Psoas muscle (tissue), 8 donors: Measurements from ENCODE around the gene TGFBR2. TPM values are rescaled to one million over a fixed set of nuclear protein-coding genes. Genes with fewer than 3 reads are reported as not detected.

ENCODE experiments used
- ATAC-seq, 4 donors: fragments of 200-7000 bp; cut with Tn5 transposase; one replicate each; pipeline ENCODE4 v1.9.1; 2020; ENCODE audit warnings: moderate library complexity in 3 of 4, mild to moderate bottlenecking in 2 of 4
- DNase-seq, 2 donors: peaks; one replicate each; pipeline ENCODE4 v3.0.0-alpha.2; 2020
- H3K27ac ChIP-seq: fragments of 200-600 bp; one replicate; pipeline ENCODE4 v1.8.0; 2022
- H3K27me3 ChIP-seq, 3 donors: fragments of 200-600 bp in 1 of 3; one replicate each; pipeline versions ENCODE4 v1.6.1 to v1.8.0; 2013 to 2022; ENCODE audit warnings: low read length in 2 of 3, mild to moderate bottlenecking in 2 of 3, moderate library complexity in 1 of 3; ENCODE audit not compliant: insufficient read depth in 3 of 3
- H3K36me3 ChIP-seq, 2 donors: fragments of 200-600 bp in 1 of 2; one replicate each; pipeline versions ENCODE4 v1.6.1 to v1.8.0; 2013 to 2022; ENCODE audit warnings: low read depth in 1 of 2, mild to moderate bottlenecking in 1 of 2, moderate library complexity in 1 of 2; ENCODE audit not compliant: insufficient read depth in 1 of 2
- H3K4me1 ChIP-seq: fragments of 200-600 bp; one replicate; pipeline ENCODE4 v1.8.0; 2022
- H3K4me3 ChIP-seq: fragments of 200-600 bp; one replicate; pipeline ENCODE4 v1.8.0; 2022; ENCODE audit warnings: mild to moderate bottlenecking
- H3K9me3 ChIP-seq: fragments of 200-600 bp; one replicate; pipeline ENCODE4 v1.8.0; 2022
- WGBS, 3 donors: extraction: QIAGEN DNeasy Blood & Tissue Kit; methylation state at CpG; one replicate each; pipeline versions ENCODE4 v1.1.6 to v1.1.7; 2013; 5-methylcytosine and 5-hydroxymethylcytosine counted together
- intact Hi-C, 2 donors: fragments of 100-400 bp; cut with DNase I; formaldehyde crosslinking; loops; one replicate each; pipeline versions ENCODE4 v1.11.0 to v1.14.2; 2022
- polyA plus RNA-seq, 3 donors: library from polyadenylated mRNA; stranded (reverse); fragments of 200-250 nt; gene quantifications; one replicate each; pipeline ENCODE4 v1.2.3, GENCODE V29; 2013
- total RNA-seq, 4 donors: library from RNA; stranded (reverse); fragmentation: NEBNext Ultra II Directional in 2 of 4; extraction: Animal tissue kit (Norgen Biotek cat#: 25700) in 2 of 4; gene quantifications; one replicate each; pipeline versions ENCODE4 v1.2.1 to v1.2.4, GENCODE V29; 2021 to 2023
- TF ChIP-seq, protein P1 (sequence below): fragments of 200-600 bp; IDR thresholded peaks from one replicate; pipeline ENCODE4 v1.8.0; 2022; ENCODE audit warnings: antibody characterized with exemption
- donor health status: healthy with polysubstance abuse.
- donor health status: DM: no; HTN: no; CAD: no; lungs with moderate emphysema.
- donor health status: Bipolar disorder and iron deficiency.
- donor health status: healthy.
- donor health status: DM: yes; HTN: yes; CAD: no.
- donor health status: DM: no; HTN: no; CAD: no.
- donor health status: DM: no; HTN: no; CAD: no.
- donor health status: DM: yes; HTN: yes; CAD: no.

The TGFBR2 gene
- total and polyA plus RNA-seq, 7 donors = 19.7 to 58.8 (median 42.6) TPM

DNA sequence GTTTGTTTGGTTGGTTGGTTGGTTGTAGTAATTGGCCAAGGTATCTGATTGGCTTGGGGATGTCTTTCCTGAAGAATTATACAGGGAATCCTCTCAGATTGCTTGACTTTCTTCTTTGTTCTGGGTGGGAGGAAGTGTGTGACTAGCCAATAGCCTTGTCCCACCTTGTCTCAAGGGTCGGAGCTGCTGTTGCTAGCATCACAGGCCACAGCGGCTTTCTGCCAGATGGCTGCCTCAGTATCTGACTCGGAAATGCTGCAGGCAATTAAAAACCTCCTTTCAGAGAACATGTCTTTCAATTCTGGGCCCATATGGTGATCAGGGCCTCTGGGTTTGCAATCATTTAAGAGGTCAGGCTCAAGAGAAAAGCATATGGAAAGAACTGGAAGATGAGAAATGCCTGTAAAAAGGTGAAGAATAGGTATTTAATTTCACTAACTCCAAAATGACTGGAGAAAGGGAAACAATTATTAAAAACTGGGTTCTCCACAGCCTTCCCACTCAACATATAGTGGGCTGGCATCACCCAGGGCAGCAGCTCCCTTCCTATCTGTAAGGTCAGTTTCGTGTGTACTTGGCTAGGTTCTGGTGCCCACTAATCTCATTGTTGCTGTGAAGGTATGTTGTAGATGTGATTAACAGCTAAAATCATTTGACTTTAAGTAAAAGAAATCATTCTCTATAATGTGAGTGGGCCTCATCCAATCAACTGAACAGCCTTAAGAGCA is 32.4 kb downstream of the TGFBR2 start:
- 60 to 66% (median 61%) methylated on average over 4 of the region's 4 CpGs for WGBS, 3 donors
- intact Hi-C loops = no loop called here
- no peak overlapping the region for H3K4me3 ChIP-seq
- peaks cover 62% of the 10 kb centered on the region for H3K4me1 ChIP-seq
- no peaks in the 10 kb centered on the region for H3K36me3 ChIP-seq
- TF ChIP-seq, protein P1, sequence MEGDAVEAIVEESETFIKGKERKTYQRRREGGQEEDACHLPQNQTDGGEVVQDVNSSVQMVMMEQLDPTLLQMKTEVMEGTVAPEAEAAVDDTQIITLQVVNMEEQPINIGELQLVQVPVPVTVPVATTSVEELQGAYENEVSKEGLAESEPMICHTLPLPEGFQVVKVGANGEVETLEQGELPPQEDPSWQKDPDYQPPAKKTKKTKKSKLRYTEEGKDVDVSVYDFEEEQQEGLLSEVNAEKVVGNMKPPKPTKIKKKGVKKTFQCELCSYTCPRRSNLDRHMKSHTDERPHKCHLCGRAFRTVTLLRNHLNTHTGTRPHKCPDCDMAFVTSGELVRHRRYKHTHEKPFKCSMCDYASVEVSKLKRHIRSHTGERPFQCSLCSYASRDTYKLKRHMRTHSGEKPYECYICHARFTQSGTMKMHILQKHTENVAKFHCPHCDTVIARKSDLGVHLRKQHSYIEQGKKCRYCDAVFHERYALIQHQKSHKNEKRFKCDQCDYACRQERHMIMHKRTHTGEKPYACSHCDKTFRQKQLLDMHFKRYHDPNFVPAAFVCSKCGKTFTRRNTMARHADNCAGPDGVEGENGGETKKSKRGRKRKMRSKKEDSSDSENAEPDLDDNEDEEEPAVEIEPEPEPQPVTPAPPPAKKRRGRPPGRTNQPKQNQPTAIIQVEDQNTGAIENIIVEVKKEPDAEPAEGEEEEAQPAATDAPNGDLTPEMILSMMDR = no peak
- peak in 1 of 2 donors; percentile 55 for DNase-seq
- no peak for ATAC-seq
- H3K27me3 ChIP-seq = no peaks in the 10 kb centered on the region
- peaks cover 3% of the 10 kb centered on the region for H3K9me3 ChIP-seq
- H3K27ac ChIP-seq = no peak overlapping the region

DNA sequence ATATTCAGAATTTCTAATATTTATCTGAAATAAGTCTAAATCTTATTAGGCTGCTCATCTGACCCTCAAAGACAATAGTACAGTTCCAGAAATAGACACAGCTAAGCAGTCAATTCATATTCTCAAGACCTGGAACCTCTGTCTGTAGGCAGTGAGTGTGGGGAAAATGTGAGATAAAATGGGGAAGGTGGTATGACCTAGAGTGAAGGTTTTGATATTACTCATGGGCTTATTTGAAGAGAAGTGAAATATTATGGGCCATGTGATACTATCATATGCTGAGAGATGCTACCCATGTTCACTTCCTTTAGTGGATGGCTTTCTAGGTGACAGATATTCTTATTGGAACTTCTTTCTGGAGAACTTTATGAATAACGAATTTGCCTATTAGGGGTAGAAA is 33.5 kb downstream of the TGFBR2 start:
- DNase-seq (no peak), ATAC-seq (no peak)
- WGBS, 3 donors = 76 to 86% (median 84%) methylated on average over 1 of the region's 1 CpG
- H3K4me3 ChIP-seq = no peak overlapping the region
- peaks cover 60% of the 10 kb centered on the region for H3K4me1 ChIP-seq
- peaks cover 3% of the 10 kb centered on the region for H3K9me3 ChIP-seq
- intact Hi-C loops = no loop called here
- no peak overlapping the region for H3K27ac ChIP-seq
- peaks cover 0 to 1% of the 10 kb centered on the region in 2 donors for H3K36me3 ChIP-seq
- TF ChIP-seq, protein P1 = no peak
- H3K27me3 ChIP-seq = no peaks in the 10 kb centered on the region

DNA sequence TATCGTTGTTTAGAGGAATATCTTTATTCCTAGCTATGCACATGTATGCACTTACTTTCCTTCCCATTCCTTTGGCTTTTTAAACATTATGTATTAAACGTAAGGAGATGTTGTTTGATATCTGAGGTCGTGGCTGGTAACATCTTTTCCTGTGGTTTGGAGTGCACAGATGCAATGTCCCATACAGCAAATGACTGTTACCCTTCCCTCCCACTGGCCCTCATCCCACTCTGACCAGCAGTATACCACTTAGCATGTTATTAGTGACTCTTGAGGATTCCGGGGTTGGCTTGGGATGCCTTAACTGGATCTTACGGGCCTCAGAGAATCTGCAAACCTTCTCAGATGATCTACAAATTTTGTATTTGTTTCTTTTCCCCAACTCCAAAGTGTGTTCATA is 34.5 kb downstream of the TGFBR2 start:
- peaks cover 0 to 10% of the 10 kb centered on the region in 2 donors for H3K36me3 ChIP-seq
- H3K9me3 ChIP-seq = peaks cover 3% of the 10 kb centered on the region
- no peak overlapping the region for H3K27ac ChIP-seq
- TF ChIP-seq, protein P1 = no peak
- no peak for DNase-seq
- no peaks in the 10 kb centered on the region for H3K27me3 ChIP-seq
- peaks cover 51% of the 10 kb centered on the region for H3K4me1 ChIP-seq
- intact Hi-C loops = no loop called here
- no peak for ATAC-seq
- WGBS, 3 donors = 80 to 86% (median 80%) methylated on average over 5 of the region's 5 CpGs
- H3K4me3 ChIP-seq = no peak overlapping the region

DNA sequence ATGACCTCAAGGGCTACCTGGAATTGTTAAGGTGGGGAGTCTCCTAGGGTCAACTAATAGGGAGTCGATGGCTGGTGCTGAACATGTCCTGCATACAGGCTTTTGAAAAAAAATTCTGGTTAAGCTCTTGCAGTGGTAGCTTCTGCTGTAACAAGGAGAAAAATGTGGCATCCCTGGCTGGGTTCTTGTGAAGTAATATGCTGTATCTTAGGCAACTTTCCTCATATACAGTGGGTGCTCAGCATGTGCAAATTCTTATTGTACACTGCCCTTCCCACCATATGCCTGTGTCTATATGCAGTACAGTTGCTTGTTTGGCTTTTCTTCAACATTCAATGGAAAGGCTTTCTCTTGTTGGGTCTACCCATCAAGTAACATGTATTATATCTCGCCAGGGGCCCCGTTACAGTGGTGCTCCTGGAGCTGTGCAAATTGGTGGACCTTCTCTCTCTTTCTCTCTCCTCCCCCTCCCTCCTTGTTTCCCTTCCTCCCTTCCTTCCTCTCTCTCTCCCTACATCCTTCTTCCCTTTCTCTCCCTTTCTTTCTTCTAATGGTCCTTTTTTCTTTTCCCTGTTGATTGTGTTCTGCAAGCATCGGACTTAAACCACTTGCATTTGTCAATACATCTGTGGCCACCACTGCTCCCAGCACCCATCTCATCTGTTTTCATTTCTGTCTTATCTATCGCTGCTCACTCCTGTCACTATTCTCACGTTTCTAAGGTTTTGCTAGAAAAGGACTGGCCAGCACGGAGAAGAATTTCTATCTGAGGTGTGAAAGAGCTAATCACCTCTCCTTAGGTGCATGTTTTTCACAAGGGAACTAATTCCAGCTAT is 35.2 kb downstream of the TGFBR2 start:
- H3K4me3 ChIP-seq = no peak overlapping the region
- peaks cover 51% of the 10 kb centered on the region for H3K4me1 ChIP-seq
- TF ChIP-seq, protein P1 = no peak
- no peaks in the 10 kb centered on the region for H3K27me3 ChIP-seq
- peaks cover 3% of the 10 kb centered on the region for H3K9me3 ChIP-seq
- DNase-seq = no peak
- H3K27ac ChIP-seq = peak overlapping the region; percentile 38
- WGBS, 3 donors = 86 to 87% (median 87%) methylated on average over 7 of the region's 7 CpGs
- peaks cover 1 to 18% of the 10 kb centered on the region in 2 donors for H3K36me3 ChIP-seq
- intact Hi-C loops = no loop called here
- ATAC-seq = no peak
